ENCODE results near the gene LRP4. TPM values are rescaled to one million over a fixed set of nuclear protein-coding genes. Genes with fewer than 3 reads are reported as not detected.

LRP4 gene
- total RNA-seq, 1 donor from 2014 or later = 10.1 TPM

DNA sequence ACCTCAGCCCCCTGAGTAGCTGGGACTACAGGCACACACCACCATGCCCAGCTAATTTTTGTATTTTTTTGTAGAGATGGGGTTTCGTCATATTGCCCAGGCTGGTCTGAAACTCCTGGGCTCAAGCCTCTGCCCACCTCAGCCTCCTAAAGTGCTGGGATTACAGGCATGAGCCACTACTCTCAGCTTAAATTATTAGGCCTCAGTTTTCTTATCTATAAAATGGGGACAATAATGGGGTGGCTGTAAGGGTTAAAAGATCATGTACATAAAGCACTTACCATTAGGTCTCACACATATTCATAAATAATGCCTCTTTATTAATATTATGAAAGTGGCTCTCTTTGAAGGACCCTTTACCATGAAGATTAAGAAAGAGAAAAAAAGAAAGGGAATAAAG, 40.8 kb downstream of the LRP4 start:
- TF ChIP-seq POLR2AphosphoS5 (IDR thresholded peaks at IDR 0.05; ENCODE audit: insufficient read depth in 1 of 2, low read depth in 1 of 2) = no peak
- TF ChIP-seq, protein P1, sequence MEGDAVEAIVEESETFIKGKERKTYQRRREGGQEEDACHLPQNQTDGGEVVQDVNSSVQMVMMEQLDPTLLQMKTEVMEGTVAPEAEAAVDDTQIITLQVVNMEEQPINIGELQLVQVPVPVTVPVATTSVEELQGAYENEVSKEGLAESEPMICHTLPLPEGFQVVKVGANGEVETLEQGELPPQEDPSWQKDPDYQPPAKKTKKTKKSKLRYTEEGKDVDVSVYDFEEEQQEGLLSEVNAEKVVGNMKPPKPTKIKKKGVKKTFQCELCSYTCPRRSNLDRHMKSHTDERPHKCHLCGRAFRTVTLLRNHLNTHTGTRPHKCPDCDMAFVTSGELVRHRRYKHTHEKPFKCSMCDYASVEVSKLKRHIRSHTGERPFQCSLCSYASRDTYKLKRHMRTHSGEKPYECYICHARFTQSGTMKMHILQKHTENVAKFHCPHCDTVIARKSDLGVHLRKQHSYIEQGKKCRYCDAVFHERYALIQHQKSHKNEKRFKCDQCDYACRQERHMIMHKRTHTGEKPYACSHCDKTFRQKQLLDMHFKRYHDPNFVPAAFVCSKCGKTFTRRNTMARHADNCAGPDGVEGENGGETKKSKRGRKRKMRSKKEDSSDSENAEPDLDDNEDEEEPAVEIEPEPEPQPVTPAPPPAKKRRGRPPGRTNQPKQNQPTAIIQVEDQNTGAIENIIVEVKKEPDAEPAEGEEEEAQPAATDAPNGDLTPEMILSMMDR (IDR thresholded peaks at IDR 0.05) = no peak
- peaks cover 0 to 36% of the 10 kb centered on the region in 2 donors for H3K36me3 ChIP-seq
- no peak overlapping the region for H3K4me3 ChIP-seq
- no peaks in the 10 kb centered on the region for H3K27me3 ChIP-seq
- no peak overlapping the region for H3K27ac ChIP-seq
- H3K9me3 ChIP-seq = no peaks in the 10 kb centered on the region
- H3K4me1 ChIP-seq = no peaks in the 10 kb centered on the region
- intact Hi-C loops (cut with DNase I) = no loop called here
- DNase-seq (ENCODE audit: extremely low spot score in 2 of 2) = no peak

DNA sequence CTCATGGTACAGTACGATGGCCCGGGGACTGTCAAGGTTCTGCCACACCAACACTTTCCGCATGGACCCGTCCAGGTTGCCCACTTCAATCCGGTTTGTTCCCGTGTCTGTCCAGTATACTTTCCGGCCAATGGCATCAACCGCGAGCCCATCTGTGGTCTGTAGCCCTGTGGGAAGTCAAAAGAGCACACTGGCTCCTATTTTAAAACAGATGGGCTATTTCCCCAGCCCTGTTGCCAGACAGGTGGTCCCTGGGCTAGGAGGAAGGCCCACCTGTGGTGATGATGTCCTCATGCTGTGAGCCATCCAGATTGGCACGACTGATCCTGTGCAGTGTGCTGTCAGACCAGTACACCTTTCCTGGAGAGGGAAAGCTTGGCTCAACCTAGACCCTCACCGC, 41.9 kb downstream of the LRP4 start:
- no peaks in the 10 kb centered on the region for H3K4me1 ChIP-seq
- peaks cover 0 to 43% of the 10 kb centered on the region in 2 donors for H3K36me3 ChIP-seq
- no peak overlapping the region for H3K4me3 ChIP-seq
- no peaks in the 10 kb centered on the region for H3K9me3 ChIP-seq
- TF ChIP-seq, protein P1 (IDR thresholded peaks at IDR 0.05) = no peak
- no peak for TF ChIP-seq POLR2AphosphoS5 (IDR thresholded peaks at IDR 0.05; ENCODE audit: insufficient read depth in 1 of 2, low read depth in 1 of 2)
- TF ChIP-seq POLR2A (IDR thresholded peaks at IDR 0.05) = no peak
- H3K27me3 ChIP-seq = no peaks in the 10 kb centered on the region
- intact Hi-C loops (cut with DNase I) = no loop called here
- DNase-seq (ENCODE audit: extremely low spot score in 2 of 2) = no peak
- H3K27ac ChIP-seq = no peak overlapping the region

DNA sequence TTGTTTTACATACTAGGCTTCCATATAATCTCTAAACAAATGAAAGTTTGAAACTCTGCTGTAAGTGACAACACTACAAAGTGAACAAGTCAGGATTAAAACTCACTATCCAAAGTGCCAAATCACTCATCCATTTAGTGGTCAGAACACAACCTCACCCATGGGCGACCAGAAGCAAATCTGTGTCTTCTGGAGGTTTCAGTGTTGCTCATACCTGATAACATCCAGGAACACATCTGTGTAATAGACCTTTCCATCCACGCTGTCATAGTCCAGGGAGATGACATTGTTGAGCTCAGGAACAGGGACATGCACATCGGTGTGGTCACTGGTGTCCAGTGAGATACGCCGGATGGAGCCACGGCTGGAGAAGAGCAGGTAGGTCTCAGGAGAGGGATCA, 43.8 kb downstream of the LRP4 start:
- Histone ChIP-seq H3K27me3 (no peaks in the 10 kb centered on the region), H3K27ac (no peak overlapping the region), H3K4me3 (no peak overlapping the region), H3K9me3 (no peaks in the 10 kb centered on the region), H3K36me3 (peaks cover 0 to 49% of the 10 kb centered on the region in 2 donors), H3K4me1 (no peaks in the 10 kb centered on the region)
- no peak for DNase-seq (ENCODE audit: extremely low spot score in 2 of 2)
- TF ChIP-seq, protein P1 (IDR thresholded peaks at IDR 0.05) = no peak
- TF ChIP-seq POLR2A (IDR thresholded peaks at IDR 0.05) (no peak), POLR2AphosphoS5 (IDR thresholded peaks at IDR 0.05; ENCODE audit: insufficient read depth in 1 of 2, low read depth in 1 of 2) (no peak)
- intact Hi-C loops (cut with DNase I) = no loop called here

DNA sequence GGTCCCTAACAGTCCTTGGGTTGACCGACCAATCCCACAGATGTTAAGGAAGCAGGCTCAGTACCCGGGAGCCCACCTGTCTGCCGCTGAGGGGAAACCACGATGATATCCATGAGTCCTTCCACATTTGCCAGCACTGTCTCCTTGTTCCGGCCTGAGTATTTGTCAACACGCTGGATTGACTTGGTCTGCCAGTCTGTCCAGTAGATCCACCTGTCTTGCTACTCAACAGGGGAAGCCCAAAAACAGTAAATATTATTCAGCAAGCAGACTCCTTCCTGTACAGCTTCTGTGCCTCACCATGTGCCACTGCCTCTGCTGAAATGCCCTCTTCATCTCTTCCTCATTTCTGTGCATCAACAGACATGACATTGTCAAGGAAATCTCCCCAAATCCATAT, 49.4 kb downstream of the LRP4 start:
- DNase-seq (ENCODE audit: extremely low spot score in 2 of 2) = no peak
- Histone ChIP-seq H3K4me3 (no peak overlapping the region), H3K9me3 (no peaks in the 10 kb centered on the region), H3K4me1 (no peaks in the 10 kb centered on the region), H3K27me3 (no peaks in the 10 kb centered on the region), H3K36me3 (peaks cover 0 to 35% of the 10 kb centered on the region in 2 donors), H3K27ac (no peak overlapping the region)
- TF ChIP-seq POLR2A (IDR thresholded peaks at IDR 0.05) (no peak), POLR2AphosphoS5 (IDR thresholded peaks at IDR 0.05; ENCODE audit: insufficient read depth in 1 of 2, low read depth in 1 of 2) (no peak)
- TF ChIP-seq, protein P1 (IDR thresholded peaks at IDR 0.05) = no peak
- intact Hi-C loops (cut with DNase I) = no loop called here

DNA sequence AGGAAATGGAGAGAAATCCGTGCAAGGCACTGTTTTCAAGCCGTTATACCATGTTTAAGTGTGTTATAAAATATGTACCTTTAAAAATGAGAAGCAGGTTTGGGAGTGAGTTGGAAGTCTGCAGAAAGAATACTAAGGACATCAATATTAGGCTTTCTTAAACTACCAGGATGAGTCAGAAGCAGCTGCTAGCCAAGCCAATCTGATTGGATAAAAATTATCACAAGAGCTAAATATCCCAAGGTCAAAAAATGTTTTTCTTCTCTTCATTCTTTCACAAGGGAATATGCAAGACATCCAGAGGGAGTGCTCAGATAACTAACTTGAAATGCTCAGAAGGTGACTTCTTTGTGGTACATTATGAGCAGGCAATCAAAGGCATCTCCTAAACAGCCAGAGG, 53.0 kb downstream of the LRP4 start:
- no peak for DNase-seq (ENCODE audit: extremely low spot score in 2 of 2)
- TF ChIP-seq, protein P1 (IDR thresholded peaks at IDR 0.05) = no peak
- TF ChIP-seq POLR2AphosphoS5 (IDR thresholded peaks at IDR 0.05; ENCODE audit: insufficient read depth in 1 of 2, low read depth in 1 of 2) (no peak), POLR2A (IDR thresholded peaks at IDR 0.05) (no peak)
- Histone ChIP-seq H3K27ac (no peak overlapping the region), H3K27me3 (no peaks in the 10 kb centered on the region), H3K9me3 (no peaks in the 10 kb centered on the region), H3K4me3 (no peak overlapping the region), H3K36me3 (peaks cover 0 to 26% of the 10 kb centered on the region in 2 donors), H3K4me1 (no peaks in the 10 kb centered on the region)
- intact Hi-C loops (cut with DNase I) = no loop called here

Data from vagina (tissue), 2 donors.